ENCODE results near the gene NPIPB2.
A peak's percentile ranks its signal among the peaks of the same experiment; 100 is the strongest.
"Not testable (repeated sequence)": the region's sequence is repeated elsewhere in the genome, so short reads cannot be mapped to it uniquely, and the experiment has no call there.

NPIPB2 gene

GRCh38 chr16:11957591-11958395 lies 15.9 kb upstream of the NPIPB2 start:
- DNase-seq, result no peak

- DNase-seq, result no peak
These were observed 14.7 kb upstream of the NPIPB2 start for GRCh38 chr16:11956558-11956957.

GRCh38 chr16:11955713-11956123 lies 13.9 kb upstream of the NPIPB2 start:
- no peak for DNase-seq

- not testable (repeated sequence) for DNase-seq
These were observed 11.7 kb upstream of the NPIPB2 start for GRCh38 chr16:11953576-11953975.

DNA sequence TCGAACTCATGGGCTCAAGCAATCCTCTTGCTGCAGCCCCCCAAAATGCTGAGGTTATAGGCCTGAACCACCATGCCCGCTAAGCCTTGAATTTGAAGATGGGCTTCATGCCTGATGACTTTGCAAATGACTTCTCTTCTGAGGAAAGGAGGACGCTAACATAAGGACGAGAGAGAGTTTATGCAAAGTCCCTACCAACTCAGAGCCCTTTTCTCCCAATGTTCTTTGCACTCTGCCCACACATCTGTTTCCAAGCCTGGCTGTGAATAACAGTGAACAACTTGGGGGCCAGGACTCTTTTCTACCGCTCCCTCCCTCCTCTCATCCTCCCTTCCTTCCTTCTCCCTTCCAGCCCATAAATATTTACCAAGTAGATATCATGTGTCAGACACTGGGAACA lies 8.5 kb upstream of the NPIPB2 start:
- no peak for DNase-seq

DNA sequence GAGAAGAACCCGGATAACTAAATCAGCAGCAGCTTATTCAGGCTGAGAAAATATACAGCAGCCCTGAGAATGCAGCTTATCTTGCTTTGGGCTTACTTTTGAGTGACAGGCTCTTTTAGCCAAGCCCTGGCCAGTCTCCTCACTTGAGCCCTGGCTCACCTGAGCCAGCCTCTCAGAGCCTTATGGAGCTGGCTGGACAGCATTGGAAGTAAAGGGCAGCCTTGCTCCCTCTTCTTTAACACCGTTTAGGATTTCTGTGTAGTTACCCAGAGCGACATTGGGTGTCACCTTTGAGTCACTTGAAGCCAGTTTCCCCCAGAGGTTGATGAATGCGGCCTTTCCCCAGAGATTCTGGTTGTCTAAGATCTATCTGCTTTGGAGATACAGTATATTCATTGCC lies 7.7 kb upstream of the NPIPB2 start:
- DNase-seq, result peak in 2 of 3 experiments; percentile 3 to 70

DNA sequence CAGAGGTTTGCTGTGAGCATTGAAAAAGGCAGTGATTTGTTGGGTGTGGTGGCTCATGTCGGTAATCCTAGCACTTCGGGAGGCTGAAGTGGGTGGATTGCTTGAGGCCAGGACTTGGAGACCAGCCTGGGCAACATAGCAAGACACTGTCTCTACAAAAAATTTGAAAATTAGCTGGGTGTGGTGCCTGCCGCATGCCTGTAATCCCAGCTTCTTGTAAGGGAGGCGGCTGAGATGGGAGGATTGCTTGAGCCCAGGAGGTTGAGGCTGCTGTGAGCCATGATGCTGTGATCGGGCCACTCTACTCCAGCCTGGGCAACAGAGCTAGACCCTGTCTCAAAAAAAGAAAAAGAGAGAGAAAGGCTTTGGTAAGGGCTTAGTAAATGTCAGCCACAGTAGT lies 7.0 kb upstream of the NPIPB2 start:
- DNase-seq, result no peak

- no peak for DNase-seq
These were observed 4.6 kb upstream of the NPIPB2 start for GRCh38 chr16:11946433-11946832.

GRCh38 chr16:11927350-11927749 lies 14.5 kb downstream of the NPIPB2 start:
- not testable (repeated sequence) for DNase-seq

- DNase-seq, result not testable (repeated sequence)
These were observed 17.8 kb downstream of the NPIPB2 start for GRCh38 chr16:11924046-11924445.

GRCh38 chr16:11916524-11917285 lies 25.1 kb downstream of the NPIPB2 start:
- DNase-seq, result peak; percentile 29 to 64 (median 45)

DNA sequence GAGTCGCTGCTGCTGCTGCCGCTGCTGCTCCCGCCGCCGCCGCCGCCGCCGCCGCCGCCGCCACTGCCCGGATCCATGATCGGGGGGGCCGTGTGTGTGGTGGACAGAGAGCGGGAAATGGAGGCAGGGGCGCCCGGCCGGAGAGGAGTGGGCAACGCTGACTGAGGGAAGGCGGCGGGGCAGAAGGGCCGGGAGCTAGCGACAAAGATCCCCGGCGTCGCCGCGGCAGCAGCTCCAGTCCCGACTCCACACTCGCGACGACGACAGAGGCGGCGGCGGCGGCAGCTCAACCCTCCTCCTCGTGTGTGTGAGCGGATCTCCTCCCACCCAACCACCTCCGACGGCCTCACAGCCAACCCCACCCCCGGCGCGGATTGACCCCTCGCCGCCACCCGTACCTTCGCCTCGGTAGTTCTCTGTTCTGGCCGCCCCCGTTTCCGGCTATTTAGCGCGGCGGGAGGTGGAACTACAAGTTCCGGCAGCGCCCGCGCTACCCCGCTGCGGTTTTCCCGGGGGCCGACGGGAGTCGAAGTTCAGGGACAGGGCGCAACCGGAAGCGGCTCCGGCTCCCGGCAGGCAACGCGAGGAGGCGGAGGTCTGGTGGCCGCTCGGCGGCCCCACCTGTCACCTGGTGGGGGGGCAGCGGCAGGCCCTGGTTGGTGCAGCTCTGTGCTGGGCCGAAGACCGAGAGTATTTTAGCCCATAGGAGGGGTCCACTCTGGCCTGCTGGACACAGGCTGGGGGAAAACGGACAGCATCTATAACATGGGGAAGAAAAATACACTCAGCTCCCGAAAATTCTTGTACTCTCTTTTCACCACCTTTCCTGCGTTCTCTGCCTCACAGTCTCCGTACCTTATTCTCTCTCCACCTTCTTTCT lies 26.0 kb downstream of the NPIPB2 start, which contains the start of gene GSPT1:
Gene GSPT1 (minus strand): TSS at position 313 of the 880 bp plus-strand sequence. CDS start 236 bp downstream, at position 77.
- peak; percentile 92 to 99 (median 97) for DNase-seq

DNA sequence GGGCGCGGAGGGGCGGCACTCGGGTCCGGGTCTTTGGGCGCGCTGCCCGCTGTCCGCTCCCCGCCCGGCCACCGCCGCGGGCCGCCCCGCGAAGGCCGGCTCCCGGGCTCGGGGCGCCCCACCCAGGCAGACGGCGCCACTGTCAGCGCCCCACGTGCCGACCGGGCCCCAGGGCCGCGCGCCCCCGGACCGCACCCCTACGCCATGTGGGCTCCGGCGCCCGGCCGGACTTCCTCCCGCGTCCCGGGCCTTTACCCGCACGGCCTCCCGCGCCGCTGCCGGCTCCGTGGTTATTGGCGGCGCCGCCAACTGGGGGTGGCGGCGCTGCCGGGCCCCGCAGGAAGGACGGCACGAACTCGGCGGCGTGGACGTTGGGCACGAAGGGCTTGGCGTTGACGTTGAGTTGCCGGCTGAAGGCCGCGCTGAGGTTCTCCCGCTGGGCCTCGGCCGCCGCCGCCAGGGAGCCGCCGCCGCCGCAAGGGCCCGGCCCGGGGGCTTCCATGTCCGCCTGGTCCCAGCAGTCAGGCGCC lies 26.7 kb downstream of the NPIPB2 start:
- DNase-seq, result peak in 1 of 3 experiments; percentile 75

DNA sequence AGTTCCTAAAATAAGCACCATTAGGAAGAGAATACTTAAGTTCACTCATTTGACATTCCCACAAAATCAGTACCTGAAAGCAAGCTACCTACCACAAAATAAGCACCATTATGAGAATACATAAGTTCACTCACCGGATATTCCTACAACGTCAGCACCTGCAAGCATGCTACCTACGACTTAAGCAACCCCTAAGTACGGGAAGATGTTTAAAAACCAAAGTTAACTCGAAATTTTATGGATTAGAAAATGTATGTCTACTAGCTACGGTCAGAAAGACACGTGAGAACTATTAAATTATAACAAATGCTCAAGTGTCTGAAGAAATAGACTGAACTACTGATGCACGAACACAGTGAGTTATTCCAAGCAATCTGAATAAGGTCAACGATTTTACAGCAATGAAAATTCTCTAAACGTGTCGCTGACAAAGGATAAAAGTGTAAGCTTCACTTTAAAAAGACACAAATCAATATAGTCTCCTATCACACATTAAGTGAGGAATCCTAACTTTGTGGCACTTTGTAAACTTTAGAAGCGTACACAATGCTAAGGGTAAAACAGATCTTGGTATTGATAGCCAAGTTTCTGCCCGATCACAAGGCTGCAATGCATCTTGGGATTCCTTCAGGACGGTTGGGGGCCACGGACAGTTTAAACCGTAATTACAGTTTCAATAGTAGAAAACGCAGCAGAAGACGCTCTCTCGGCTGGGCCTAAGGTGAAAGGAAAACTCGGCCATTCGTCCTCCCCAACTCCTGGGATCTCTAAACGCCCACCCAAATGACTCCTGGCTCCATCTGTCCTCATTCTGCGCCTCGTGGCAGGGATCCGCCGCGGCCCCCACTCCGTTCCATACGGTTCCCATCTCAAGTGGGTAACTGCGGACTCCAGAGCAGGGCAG lies 27.4 kb downstream of the NPIPB2 start:
- DNase-seq, result peak in 2 of 3 experiments; percentile 43 to 46

DNA sequence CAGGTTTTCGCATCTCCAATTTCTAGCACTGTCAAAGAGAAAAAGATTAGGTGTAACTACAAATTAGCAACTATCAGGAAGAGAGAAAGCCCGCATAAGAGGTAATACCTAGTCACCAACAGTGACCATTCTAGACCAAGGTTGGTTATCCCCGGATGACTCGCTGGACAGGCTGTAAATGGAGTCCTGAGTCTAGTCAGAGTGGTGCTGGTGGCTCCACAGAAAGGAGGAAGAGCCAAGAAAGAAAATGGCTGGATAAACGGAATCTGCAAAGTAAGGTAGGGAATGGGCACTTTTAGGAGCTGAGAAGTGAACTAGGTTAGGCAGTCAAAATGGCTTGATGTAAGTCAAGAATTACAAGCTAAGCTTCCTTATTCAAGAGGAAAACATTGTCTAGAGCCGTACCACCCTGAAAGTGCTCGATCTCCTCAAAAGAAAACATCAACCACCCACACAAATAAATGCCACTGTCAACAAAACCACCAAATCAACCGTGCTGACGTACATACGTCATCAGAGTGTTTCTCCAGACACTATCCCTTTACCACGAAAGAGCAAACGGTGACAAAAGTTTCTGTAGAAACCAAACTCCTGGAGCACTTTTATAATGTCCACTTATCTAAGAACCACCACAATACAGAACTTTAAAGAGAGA lies 28.3 kb downstream of the NPIPB2 start:
- no peak for DNase-seq

GRCh38 chr16:11909653-11910545 lies 31.9 kb downstream of the NPIPB2 start:
- DNase-seq, result no peak

DNA sequence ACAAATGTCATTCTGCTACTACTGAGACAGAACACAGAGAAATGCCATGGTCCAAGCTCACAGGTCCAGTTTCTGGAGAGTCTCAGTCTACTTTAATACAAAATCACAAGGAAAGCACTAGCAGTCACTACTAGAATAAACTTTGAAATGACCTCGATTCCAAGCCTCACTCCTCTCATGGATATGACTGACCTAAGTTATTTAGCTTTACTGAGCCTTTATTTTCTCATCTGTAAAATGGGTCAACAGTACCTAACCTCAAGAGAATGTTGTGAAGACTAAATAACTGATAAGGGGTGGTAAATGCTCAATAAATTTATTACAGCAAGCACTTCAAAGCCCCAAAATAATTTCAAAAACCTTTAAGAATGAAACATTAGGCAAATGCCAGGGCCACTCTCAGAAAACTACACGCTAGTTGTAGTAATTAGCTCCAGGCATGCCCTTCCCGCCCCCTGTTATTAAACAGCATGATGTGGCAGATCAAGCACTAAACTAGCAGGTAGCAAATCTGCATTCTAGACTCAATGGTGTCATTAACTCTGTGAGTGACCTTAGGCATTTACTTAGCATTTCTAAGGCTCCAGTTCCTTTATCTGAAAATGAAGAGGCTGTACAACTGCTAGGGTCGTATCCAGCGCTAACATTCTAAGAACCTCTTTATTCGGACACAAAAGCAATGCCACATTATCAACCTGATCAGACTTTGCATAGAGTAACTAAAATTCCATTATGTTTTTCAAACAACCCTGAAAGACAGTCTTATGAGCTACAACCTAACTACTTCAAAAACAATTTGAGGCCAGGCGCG lies 34.5 kb downstream of the NPIPB2 start:
- DNase-seq, result peak in 2 of 3 experiments; percentile 2 to 63

DNA sequence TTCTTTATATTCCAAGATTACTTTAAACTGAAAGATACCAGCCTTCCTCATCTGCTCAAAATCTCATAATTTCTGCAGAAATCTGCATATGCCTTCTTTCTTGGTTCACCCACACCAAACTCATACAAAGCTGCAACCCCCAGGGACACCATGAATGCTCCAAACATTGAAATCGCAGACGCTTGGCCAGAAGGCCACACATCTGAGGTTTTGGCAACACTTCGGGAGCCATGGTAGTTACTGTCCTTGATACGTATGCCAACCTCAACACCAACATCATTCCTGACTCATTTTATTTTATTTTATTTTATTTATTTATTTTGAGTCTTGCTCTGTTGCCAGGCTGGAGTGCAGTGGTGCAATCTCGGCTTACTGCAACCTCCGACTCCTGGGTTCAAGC lies 37.9 kb downstream of the NPIPB2 start:
- no peak for DNase-seq

GRCh38 chr16:11901091-11901490 lies 40.8 kb downstream of the NPIPB2 start:
- DNase-seq, result no peak

Data from NCI-H1417 (cell line).